Measurements from ENCODE around the gene TIMM8B.
A peak's percentile ranks its signal among the peaks of the same experiment; 100 is the strongest.
"Not testable (repeated sequence)": the region's sequence is repeated elsewhere in the genome, so short reads cannot be mapped to it uniquely, and the experiment has no call there.

The TIMM8B gene

GRCh38 chr11:112106070-112106469 lies 19.5 kb upstream of the TIMM8B start:
- H3K4me3 ChIP-seq (ENCODE audit: low read depth, low read length): no peak overlapping the region
- TF ChIP-seq, protein P1, sequence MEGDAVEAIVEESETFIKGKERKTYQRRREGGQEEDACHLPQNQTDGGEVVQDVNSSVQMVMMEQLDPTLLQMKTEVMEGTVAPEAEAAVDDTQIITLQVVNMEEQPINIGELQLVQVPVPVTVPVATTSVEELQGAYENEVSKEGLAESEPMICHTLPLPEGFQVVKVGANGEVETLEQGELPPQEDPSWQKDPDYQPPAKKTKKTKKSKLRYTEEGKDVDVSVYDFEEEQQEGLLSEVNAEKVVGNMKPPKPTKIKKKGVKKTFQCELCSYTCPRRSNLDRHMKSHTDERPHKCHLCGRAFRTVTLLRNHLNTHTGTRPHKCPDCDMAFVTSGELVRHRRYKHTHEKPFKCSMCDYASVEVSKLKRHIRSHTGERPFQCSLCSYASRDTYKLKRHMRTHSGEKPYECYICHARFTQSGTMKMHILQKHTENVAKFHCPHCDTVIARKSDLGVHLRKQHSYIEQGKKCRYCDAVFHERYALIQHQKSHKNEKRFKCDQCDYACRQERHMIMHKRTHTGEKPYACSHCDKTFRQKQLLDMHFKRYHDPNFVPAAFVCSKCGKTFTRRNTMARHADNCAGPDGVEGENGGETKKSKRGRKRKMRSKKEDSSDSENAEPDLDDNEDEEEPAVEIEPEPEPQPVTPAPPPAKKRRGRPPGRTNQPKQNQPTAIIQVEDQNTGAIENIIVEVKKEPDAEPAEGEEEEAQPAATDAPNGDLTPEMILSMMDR (IDR thresholded peaks at IDR 0.05; ENCODE audit: low read depth, low read length, missing control alignments): no peak
- DNase-seq (ENCODE audit: low read depth): no peak

DNA sequence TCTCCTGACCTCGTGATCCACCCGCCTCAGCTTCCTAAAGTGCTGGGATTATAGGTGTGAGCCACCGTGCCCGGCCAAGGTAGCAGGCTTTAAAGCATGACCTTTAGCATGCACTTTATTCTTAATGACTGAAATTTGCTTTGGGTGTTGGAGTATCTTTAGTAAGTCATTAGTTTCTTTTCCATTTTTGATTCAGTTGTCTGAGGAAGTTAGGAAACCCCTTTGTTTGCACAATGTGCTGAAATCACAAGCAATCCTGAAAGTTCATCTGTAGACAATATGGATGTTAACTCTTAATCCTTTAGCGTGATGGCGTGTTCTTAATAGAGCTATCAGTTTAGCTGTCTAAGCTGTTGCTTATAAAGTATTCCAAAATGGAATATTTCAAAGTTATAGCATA lies 16.9 kb upstream of the TIMM8B start:
- H3K4me3 ChIP-seq (ENCODE audit: low read depth, low read length): no peak overlapping the region
- no peak for DNase-seq (ENCODE audit: low read depth)
- TF ChIP-seq, protein P1 (IDR thresholded peaks at IDR 0.05; ENCODE audit: low read depth, low read length, missing control alignments): no peak

DNA sequence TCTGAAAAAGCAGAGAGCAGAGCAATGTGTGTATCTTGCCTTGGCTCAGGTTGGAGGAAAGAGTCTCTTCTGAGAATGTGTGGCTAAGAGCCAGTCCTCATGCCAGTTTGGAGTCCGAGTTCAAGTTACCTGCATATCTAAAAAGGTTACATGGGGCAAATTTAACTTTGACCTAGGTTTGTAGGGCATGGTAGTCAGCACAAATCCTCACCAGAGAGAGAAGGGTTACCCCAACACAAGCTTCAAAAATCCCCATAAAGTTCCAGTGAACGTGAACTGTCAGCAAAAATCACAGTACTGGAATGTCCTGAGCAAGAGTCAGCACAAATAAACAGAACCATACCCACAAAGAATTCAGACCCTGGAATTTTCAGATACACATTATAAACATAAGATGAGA lies 13.9 kb upstream of the TIMM8B start:
- TF ChIP-seq, protein P1 (IDR thresholded peaks at IDR 0.05; ENCODE audit: low read depth, low read length, missing control alignments): no peak
- no peak overlapping the region for H3K4me3 ChIP-seq (ENCODE audit: low read depth, low read length)
- no peak for DNase-seq (ENCODE audit: low read depth)

DNA sequence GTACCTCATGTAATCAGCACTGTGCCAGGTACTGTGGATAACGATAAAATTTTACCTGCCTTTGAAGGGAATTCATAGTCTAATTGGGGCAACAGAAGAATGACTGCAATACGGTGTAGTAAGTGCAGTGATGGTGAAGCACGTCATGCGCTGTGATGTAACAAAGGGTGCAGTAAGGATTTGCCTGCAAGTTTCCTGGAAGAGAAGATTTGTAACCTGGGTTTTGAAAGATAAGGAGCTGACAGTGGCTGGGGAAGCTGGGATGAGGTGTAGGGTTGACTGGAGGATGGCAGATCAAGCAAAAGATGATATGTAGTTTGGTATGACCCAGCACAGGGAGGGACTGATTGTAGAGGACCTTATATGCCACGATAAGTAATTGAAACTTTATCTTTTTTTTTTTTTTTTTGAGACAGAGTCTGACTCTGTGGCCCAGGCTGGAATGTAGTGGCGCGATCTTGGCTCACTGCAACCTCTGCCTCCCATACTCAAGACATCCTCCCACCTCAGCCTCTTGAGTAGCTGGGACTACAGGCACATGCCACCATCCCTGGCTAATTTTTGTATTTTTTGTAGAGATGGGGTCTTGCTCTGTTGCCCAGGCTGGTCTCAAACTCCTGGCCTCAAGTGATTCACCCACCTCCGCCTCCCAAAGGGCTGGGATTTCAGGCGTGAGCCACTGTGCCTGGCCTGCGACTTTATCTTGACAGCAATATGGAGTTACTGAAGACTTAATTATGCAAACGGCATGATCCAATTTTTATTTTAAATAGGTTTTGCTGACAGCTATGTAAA lies 11.4 kb upstream of the TIMM8B start:
- no peak for DNase-seq (ENCODE audit: low read depth)

GRCh38 chr11:112096194-112096593 lies 9.6 kb upstream of the TIMM8B start:
- DNase-seq (ENCODE audit: low read depth): no peak
- no peak overlapping the region for H3K4me3 ChIP-seq (ENCODE audit: low read depth, low read length)
- TF ChIP-seq, protein P1 (IDR thresholded peaks at IDR 0.05; ENCODE audit: low read depth, low read length, missing control alignments): no peak

More for the DNA sequence above, 11.4 kb upstream of the TIMM8B start:
- TF ChIP-seq, protein P1 (IDR thresholded peaks at IDR 0.05; ENCODE audit: low read depth, low read length, missing control alignments): no peak
- no peak overlapping the region for H3K4me3 ChIP-seq (ENCODE audit: low read depth, low read length)

DNA sequence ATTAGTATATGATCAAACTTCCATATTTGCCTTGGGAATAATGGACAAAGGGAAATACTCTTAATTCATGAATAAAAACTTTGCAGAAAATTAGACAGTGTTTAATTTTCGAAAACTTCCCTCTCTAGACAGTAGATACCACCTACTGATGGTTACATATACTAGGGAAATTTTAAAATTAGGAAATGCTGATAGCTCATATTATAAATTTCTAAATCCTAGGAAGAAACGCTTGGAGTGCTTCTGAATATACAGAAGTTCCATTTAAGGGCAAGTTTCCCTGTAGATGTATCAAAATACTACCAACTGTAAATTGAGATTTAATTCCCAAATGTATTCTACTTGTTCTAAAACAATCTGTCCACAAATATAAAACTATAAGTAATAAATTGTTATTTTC lies 8.7 kb upstream of the TIMM8B start:
- H3K4me3 ChIP-seq (ENCODE audit: low read depth, low read length); DNase-seq (ENCODE audit: low read depth): not testable (repeated sequence)

GRCh38 chr11:112087212-112087611 lies 656 bp upstream of the TIMM8B start:
- TF ChIP-seq, protein P1 (IDR thresholded peaks at IDR 0.05; ENCODE audit: low read depth, low read length, missing control alignments): no peak
- DNase-seq (ENCODE audit: low read depth): no peak
- H3K4me3 ChIP-seq (ENCODE audit: low read depth, low read length): peak overlapping the region; percentile 98
